Skeletal muscle tissue (tissue), 4 donors: ENCODE measurements around the gene ATXN7L1. TPM values are rescaled to one million over a fixed set of nuclear protein-coding genes. Genes with fewer than 3 reads are reported as not detected.
"Not testable (repeated sequence)": the region's sequence is repeated elsewhere in the genome, so short reads cannot be mapped to it uniquely, and the experiment has no call there.

Experiments used
- H3K27ac ChIP-seq: one replicate; pipeline ENCODE4 v1.7.0; 2013; ENCODE audit warnings: mild to moderate bottlenecking, low read depth, low read length, inconsistent platforms
- H3K27me3 ChIP-seq, 3 donors: one replicate each; pipeline ENCODE4 v1.7.0; 2013; ENCODE audit warnings: low read length in 3 of 3; ENCODE audit not compliant: control insufficient read depth in 3 of 3, insufficient read depth in 3 of 3
- H3K36me3 ChIP-seq, 3 donors: one replicate each; pipeline ENCODE4 v1.7.0; 2013; ENCODE audit warnings: low read length in 3 of 3; ENCODE audit not compliant: control insufficient read depth in 3 of 3, insufficient read depth in 3 of 3
- H3K4me1 ChIP-seq, 3 donors: one replicate each; pipeline ENCODE4 v1.7.0; 2013; ENCODE audit warnings: low read length in 3 of 3, mild to moderate bottlenecking in 3 of 3; ENCODE audit not compliant: control insufficient read depth in 3 of 3, insufficient read depth in 3 of 3
- H3K4me3 ChIP-seq, 3 donors: one replicate each; pipeline ENCODE4 v1.7.0; 2013; ENCODE audit warnings: low read length in 3 of 3
- H3K9ac ChIP-seq, 3 donors: one replicate each; pipeline ENCODE4 v1.7.0; 2013; ENCODE audit warnings: low read length in 3 of 3, mild to moderate bottlenecking in 3 of 3, moderate library complexity in 2 of 3, low read depth in 1 of 3
- H3K9me3 ChIP-seq, 3 donors: one replicate each; pipeline ENCODE4 v1.7.0; 2013; ENCODE audit warnings: low read length in 3 of 3; ENCODE audit not compliant: control insufficient read depth in 3 of 3
- total RNA-seq: library from RNA; depleted of rRNA; stranded (reverse); fragments of >200 nt; gene quantifications from one replicate; pipeline ENCODE4 v1.2.3, GENCODE V29; 2014
- donor health status: Osteomylitis.

Gene ATXN7L1
- total RNA-seq, 1 donor from 2014 or later = 6.3 TPM

- no peaks in the 10 kb centered on the region for H3K27me3 ChIP-seq
- H3K27ac ChIP-seq = no peak overlapping the region
- no peak overlapping the region for H3K9ac ChIP-seq
- no peaks in the 10 kb centered on the region for H3K36me3 ChIP-seq
- H3K9me3 ChIP-seq = peaks cover 0 to 6% (median 0%) of the 10 kb centered on the region in 3 donors
- no peak overlapping the region for H3K4me3 ChIP-seq
- peaks cover 8 to 9% (median 9%) of the 10 kb centered on the region in 3 donors for H3K4me1 ChIP-seq
Measured at GRCh38 chr7:105713488-105714465, 162.6 kb downstream of the ATXN7L1 start.

- H3K27me3 ChIP-seq = no peaks in the 10 kb centered on the region
- no peaks in the 10 kb centered on the region for H3K36me3 ChIP-seq
- H3K9ac ChIP-seq = no peak overlapping the region
- H3K27ac ChIP-seq = no peak overlapping the region
- H3K9me3 ChIP-seq = peaks cover 0 to 6% (median 0%) of the 10 kb centered on the region in 3 donors
- peaks cover 0 to 3% (median 0%) of the 10 kb centered on the region in 3 donors for H3K4me1 ChIP-seq
- H3K4me3 ChIP-seq = no peak overlapping the region
Measured at GRCh38 chr7:105712877-105713276, 163.5 kb downstream of the ATXN7L1 start.

GRCh38 chr7:105711726-105712402 lies 164.5 kb downstream of the ATXN7L1 start:
- Histone ChIP-seq H3K9me3 (peaks cover 0 to 6% (median 0%) of the 10 kb centered on the region in 3 donors), H3K9ac (no peak overlapping the region), H3K4me3 (no peak overlapping the region), H3K4me1 (peaks cover 0 to 3% (median 0%) of the 10 kb centered on the region in 3 donors), H3K27me3 (no peaks in the 10 kb centered on the region), H3K36me3 (no peaks in the 10 kb centered on the region), H3K27ac (no peak overlapping the region)

GRCh38 chr7:105710720-105711119 lies 165.7 kb downstream of the ATXN7L1 start:
- not testable (repeated sequence) for H3K27ac ChIP-seq, H3K4me3 ChIP-seq, H3K9ac ChIP-seq, H3K4me1 ChIP-seq, H3K36me3 ChIP-seq, H3K9me3 ChIP-seq, H3K27me3 ChIP-seq

- H3K36me3 ChIP-seq = no peaks in the 10 kb centered on the region
- no peak overlapping the region for H3K9ac ChIP-seq
- H3K27me3 ChIP-seq = no peaks in the 10 kb centered on the region
- no peak overlapping the region for H3K27ac ChIP-seq
- no peaks in the 10 kb centered on the region for H3K4me1 ChIP-seq
- H3K4me3 ChIP-seq = no peak overlapping the region
- peaks cover 0 to 6% (median 0%) of the 10 kb centered on the region in 3 donors for H3K9me3 ChIP-seq
Measured at GRCh38 chr7:105708763-105709080, 167.7 kb downstream of the ATXN7L1 start.

GRCh38 chr7:105707967-105708762 lies 168.2 kb downstream of the ATXN7L1 start:
- no peak overlapping the region for H3K9ac ChIP-seq
- no peaks in the 10 kb centered on the region for H3K36me3 ChIP-seq
- no peak overlapping the region for H3K27ac ChIP-seq
- peaks cover 0 to 6% (median 0%) of the 10 kb centered on the region in 3 donors for H3K9me3 ChIP-seq
- H3K4me1 ChIP-seq = no peaks in the 10 kb centered on the region
- no peak overlapping the region for H3K4me3 ChIP-seq
- H3K27me3 ChIP-seq = no peaks in the 10 kb centered on the region

GRCh38 chr7:105707381-105707780 lies 169.0 kb downstream of the ATXN7L1 start:
- Histone ChIP-seq H3K36me3 (no peaks in the 10 kb centered on the region), H3K27ac (no peak overlapping the region), H3K27me3 (no peaks in the 10 kb centered on the region), H3K4me3 (no peak overlapping the region), H3K4me1 (no peaks in the 10 kb centered on the region), H3K9ac (no peak overlapping the region), H3K9me3 (peaks cover 0 to 6% (median 0%) of the 10 kb centered on the region in 3 donors)

- no peaks in the 10 kb centered on the region for H3K4me1 ChIP-seq
- no peak overlapping the region for H3K9ac ChIP-seq
- H3K4me3 ChIP-seq = no peak overlapping the region
- H3K27me3 ChIP-seq = no peaks in the 10 kb centered on the region
- no peaks in the 10 kb centered on the region for H3K36me3 ChIP-seq
- H3K27ac ChIP-seq = no peak overlapping the region
- H3K9me3 ChIP-seq = no peaks in the 10 kb centered on the region
Measured at GRCh38 chr7:105705427-105705826, 171.0 kb downstream of the ATXN7L1 start.

GRCh38 chr7:105703207-105703930 lies 173.0 kb downstream of the ATXN7L1 start:
- no peak overlapping the region for H3K27ac ChIP-seq
- no peak overlapping the region for H3K9ac ChIP-seq
- no peaks in the 10 kb centered on the region for H3K36me3 ChIP-seq
- H3K9me3 ChIP-seq = no peaks in the 10 kb centered on the region
- H3K4me1 ChIP-seq = no peaks in the 10 kb centered on the region
- H3K27me3 ChIP-seq = no peaks in the 10 kb centered on the region
- no peak overlapping the region for H3K4me3 ChIP-seq
